ENCODE data around the gene PTPRCAP. TPM values are rescaled to one million over a fixed set of nuclear protein-coding genes. Genes with fewer than 3 reads are reported as not detected.

Gene PTPRCAP
- total and polyA plus RNA-seq, 10 of the 15 experiments (the other 5 are each of a cell fraction or from before 2014, with no cell fraction given), result 4.7 to 266 (median 125) TPM

GRCh38 chr11:67420646-67421429 is 16.6 kb downstream of the PTPRCAP start (continued):
- no peak for TF ChIP-seq CUX1 (IDR thresholded peaks at IDR 0.05; ENCODE audit: insufficient replicate concordance, low read depth, low read length)
- TF ChIP-seq ATF3 (IDR thresholded peaks at IDR 0.05; ENCODE audit: borderline replicate concordance, extremely low read depth, low read depth, low read length), result no peak
- TF ChIP-seq BMI1 (IDR thresholded peaks at IDR 0.05; ENCODE audit: borderline replicate concordance), result no peak
- no peak for TF ChIP-seq HCFC1 (IDR thresholded peaks at IDR 0.05; ENCODE audit: low read length)
- TF ChIP-seq SKIL (IDR thresholded peaks at IDR 0.05; ENCODE audit: low read depth, poor library complexity, severe bottlenecking), result no peak
- TF ChIP-seq LARP7 (IDR thresholded peaks at IDR 0.05), result peak; percentile 94
- no peak for TF ChIP-seq SMAD5 (IDR thresholded peaks at IDR 0.05; ENCODE audit: low read depth)
- no peak for TF ChIP-seq ATF2 (IDR thresholded peaks at IDR 0.05; ENCODE audit: low read length)
- TF ChIP-seq ZBTB4 (CRISPR knock-in tag; IDR thresholded peaks at IDR 0.05), result no peak
- peak; percentile 75; the same call in 1 of the 2 replicates for TF ChIP-seq MXI1 (IDR thresholded peaks at IDR 0.05; ENCODE audit: low read depth, low read length)
- no peak for TF ChIP-seq REST (IDR thresholded peaks at IDR 0.05; ENCODE audit: low read depth, low read length)
- TF ChIP-seq STAT1 (conservative IDR thresholded peaks at IDR 0.05), result no peak

Measured in GM12878 (cell line).